ENCODE data around the gene HOXD9. TPM values are rescaled to one million over a fixed set of nuclear protein-coding genes. Genes with fewer than 3 reads are reported as not detected.

Gene HOXD9
- total RNA-seq, 1 donor from 2014 or later = 1.5 TPM

DNA sequence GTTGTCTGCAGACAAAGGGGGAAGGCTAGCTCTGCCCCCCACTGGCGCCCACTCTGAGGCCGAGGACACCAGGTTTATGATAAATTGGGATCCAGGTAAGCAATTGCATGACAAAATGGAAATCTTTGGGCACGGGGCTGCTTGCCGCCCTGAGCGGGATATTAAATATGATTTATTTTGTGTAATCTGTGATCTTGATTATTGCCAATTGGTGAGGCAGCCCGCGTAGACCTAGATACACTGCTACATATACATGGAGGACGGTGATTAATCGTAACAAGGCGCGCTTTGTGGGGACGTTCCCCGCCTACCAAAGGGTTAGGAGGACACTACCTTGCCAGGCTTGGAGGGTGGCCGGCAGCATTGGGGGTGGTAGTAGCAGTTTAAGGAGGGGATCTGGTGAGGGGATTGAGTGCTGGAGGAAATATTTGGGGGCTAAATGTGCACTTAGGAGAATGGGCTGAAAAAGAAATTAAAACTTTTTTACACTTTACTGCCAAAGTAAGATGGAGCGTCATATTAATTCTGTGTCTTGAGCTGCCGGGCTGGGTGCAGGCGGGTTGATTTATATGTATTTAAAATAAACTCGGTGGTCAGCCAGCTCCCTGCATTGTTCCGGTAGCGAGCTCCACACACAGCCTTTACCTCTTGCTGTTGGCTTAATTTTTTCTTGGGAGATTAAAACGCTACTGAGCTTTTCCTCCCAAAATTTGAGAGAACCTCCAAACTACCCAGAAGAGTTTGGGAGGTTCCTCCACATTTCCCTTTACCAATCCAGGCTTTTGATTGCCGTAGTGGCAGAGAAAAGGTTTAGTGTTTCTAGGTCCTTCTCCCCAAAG, 38.7 kb downstream of the HOXD9 start:
- H3K36me3 Mint-ChIP-seq = no peaks in the 10 kb centered on the region
- H3K27me3 Mint-ChIP-seq = peaks cover 93% of the 10 kb centered on the region
- TF ChIP-seq, protein P1, sequence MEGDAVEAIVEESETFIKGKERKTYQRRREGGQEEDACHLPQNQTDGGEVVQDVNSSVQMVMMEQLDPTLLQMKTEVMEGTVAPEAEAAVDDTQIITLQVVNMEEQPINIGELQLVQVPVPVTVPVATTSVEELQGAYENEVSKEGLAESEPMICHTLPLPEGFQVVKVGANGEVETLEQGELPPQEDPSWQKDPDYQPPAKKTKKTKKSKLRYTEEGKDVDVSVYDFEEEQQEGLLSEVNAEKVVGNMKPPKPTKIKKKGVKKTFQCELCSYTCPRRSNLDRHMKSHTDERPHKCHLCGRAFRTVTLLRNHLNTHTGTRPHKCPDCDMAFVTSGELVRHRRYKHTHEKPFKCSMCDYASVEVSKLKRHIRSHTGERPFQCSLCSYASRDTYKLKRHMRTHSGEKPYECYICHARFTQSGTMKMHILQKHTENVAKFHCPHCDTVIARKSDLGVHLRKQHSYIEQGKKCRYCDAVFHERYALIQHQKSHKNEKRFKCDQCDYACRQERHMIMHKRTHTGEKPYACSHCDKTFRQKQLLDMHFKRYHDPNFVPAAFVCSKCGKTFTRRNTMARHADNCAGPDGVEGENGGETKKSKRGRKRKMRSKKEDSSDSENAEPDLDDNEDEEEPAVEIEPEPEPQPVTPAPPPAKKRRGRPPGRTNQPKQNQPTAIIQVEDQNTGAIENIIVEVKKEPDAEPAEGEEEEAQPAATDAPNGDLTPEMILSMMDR (conservative IDR thresholded peaks at IDR 0.05) = no peak
- peak overlapping the region; percentile 88 for H3K4me3 Mint-ChIP-seq
- no peaks in the 10 kb centered on the region for H3K9me3 Mint-ChIP-seq
- peak overlapping the region; percentile 64 for H3K27ac Mint-ChIP-seq
- no peak for DNase-seq (ENCODE audit: extremely low spot score, unreplicated experiment)
- H3K4me1 Mint-ChIP-seq (ENCODE audit: unreplicated experiment) = peaks cover 48% of the 10 kb centered on the region

DNA sequence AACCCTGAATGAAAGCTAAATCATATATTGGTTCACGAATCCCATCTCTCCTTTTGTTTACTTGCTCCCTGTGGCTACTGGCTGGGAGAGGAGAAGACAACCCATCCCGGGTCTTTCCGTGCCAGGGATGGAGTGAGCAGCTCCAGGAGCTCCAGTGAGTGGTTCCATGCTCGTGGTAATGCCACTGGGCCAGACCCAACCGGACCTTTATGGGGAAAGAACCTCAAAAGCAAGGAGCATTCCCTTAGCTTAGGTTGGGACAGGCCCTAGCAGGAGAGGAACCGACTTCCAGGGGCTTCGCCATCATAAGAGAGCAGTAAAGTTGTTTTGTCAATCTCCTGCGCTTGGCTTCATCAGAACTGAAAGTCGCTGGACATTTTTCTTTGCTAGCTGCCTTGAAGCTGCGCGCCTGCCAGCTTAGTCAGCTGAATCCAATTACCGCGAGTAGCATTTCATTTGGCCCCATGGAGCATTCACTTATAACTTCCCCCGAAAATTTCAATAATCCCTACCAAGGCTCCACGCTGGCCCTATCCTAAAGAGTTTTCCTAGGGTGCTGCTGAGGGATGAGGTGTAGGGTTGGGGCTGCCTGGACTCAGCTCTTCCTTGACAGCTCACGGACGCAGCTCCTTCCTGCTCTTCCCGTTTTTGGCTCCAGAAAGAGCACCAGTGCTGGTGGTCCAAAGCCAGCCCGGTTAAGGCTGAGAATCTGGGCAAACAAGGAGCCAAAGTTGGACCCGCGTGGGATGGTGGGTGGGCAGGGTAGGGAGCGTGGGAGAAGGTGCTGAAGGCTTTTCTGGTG, 39.5 kb downstream of the HOXD9 start:
- H3K27ac Mint-ChIP-seq = peak overlapping the region; percentile 64
- H3K9me3 Mint-ChIP-seq = no peaks in the 10 kb centered on the region
- H3K27me3 Mint-ChIP-seq = peaks cover 95% of the 10 kb centered on the region
- peaks cover 51% of the 10 kb centered on the region for H3K4me1 Mint-ChIP-seq (ENCODE audit: unreplicated experiment)
- peak overlapping the region; percentile 88 for H3K4me3 Mint-ChIP-seq
- DNase-seq (ENCODE audit: extremely low spot score, unreplicated experiment) = no peak
- H3K36me3 Mint-ChIP-seq = peaks cover 5% of the 10 kb centered on the region
- TF ChIP-seq, protein P1 (conservative IDR thresholded peaks at IDR 0.05) = no peak

DNA sequence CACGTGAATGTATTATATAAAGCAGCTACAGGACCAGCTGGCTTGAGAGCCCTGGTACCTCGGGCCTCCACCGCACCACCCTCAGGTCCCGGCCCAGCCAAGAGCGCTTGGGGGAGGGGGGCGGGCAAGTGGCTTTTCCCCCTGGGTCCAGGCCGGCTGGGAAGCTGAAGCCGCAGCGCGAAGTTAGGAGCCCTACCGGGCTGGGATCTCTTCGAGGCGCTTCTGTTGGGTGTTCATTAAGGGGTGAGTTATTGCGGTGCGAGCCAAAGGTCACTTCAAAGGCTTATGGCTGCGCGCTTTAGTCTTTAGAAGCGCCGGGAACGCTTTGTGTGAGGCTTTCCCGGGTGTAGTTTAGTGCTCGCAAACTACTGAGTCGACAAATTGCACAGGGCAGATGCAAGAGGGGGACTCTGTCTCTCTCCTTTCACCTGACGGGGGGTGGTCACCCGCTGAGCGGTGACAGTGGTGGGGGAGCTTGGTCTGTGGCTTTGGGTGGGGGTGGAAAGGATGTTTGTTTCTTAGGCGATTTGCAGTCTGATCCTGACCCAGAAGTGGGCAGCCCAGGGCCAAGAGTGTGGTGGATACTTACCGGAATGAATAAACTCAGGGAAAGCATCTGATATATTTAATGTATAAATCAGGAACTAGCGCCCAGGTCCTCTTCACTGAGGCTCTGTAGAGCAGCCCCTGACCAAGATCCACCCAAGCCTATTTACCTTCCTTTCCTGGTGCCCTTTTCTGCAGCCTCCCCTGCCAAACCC, 40.6 kb downstream of the HOXD9 start:
- Mint-ChIP-seq H3K4me3 (peak overlapping the region; percentile 87), H3K27me3 (peaks cover 96% of the 10 kb centered on the region), H3K4me1 (ENCODE audit: unreplicated experiment) (peaks cover 49% of the 10 kb centered on the region), H3K9me3 (no peaks in the 10 kb centered on the region), H3K36me3 (peaks cover 13% of the 10 kb centered on the region), H3K27ac (peak overlapping the region; percentile 89)
- TF ChIP-seq, protein P1 (conservative IDR thresholded peaks at IDR 0.05) = no peak
- no peak for DNase-seq (ENCODE audit: extremely low spot score, unreplicated experiment)

DNA sequence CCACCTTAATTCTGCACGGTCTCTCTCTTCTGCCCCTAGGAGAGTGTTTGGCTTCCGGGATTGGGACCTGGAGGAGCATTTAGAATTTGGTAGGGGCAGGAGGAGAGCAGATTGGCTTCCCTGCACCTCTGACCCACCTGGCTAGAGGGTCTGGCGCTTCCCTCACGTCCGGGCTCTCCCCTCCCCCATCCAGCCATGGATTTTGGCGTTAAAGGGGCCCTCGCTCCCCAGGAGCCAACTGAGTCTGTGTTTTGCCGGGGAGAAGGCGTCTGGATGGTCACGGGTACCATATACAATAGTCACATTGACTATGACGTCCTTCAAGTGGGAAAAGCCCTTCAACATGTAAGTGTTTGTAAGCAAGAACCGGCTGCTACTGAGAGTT, 41.1 kb downstream of the HOXD9 start:
- no peak for DNase-seq (ENCODE audit: extremely low spot score, unreplicated experiment)
- peaks cover 44% of the 10 kb centered on the region for H3K4me1 Mint-ChIP-seq (ENCODE audit: unreplicated experiment)
- TF ChIP-seq, protein P1 (conservative IDR thresholded peaks at IDR 0.05) = no peak
- peaks cover 13% of the 10 kb centered on the region for H3K36me3 Mint-ChIP-seq
- H3K27me3 Mint-ChIP-seq = peaks cover 90% of the 10 kb centered on the region
- peak overlapping the region; percentile 89 for H3K27ac Mint-ChIP-seq
- H3K9me3 Mint-ChIP-seq = no peaks in the 10 kb centered on the region
- peak overlapping the region; percentile 87 for H3K4me3 Mint-ChIP-seq

DNA sequence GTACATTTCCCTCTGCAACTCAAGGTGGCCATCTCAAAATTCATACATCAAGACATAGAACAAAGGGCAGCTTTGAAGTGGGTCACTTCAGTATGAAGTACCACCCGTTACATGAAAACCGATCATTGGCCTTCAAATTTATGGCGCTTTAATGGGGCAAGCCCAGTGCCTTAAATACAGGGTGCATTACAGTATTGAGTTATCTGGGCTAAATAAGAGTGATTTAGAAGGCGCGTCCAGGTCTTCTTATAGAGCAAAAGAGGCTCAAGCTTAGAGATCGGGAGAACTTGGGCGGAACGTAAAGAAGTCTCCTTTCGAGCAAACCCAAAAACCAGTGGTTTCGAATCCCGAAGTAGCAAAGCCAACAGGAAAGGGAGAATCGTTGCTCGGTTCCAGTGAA, 41.7 kb downstream of the HOXD9 start:
- TF ChIP-seq, protein P1 (conservative IDR thresholded peaks at IDR 0.05) = no peak
- Mint-ChIP-seq H3K4me1 (ENCODE audit: unreplicated experiment) (peaks cover 44% of the 10 kb centered on the region), H3K9me3 (no peaks in the 10 kb centered on the region), H3K4me3 (peak overlapping the region; percentile 87), H3K27ac (peak overlapping the region; percentile 89), H3K27me3 (peaks cover 89% of the 10 kb centered on the region), H3K36me3 (peaks cover 13% of the 10 kb centered on the region)
- DNase-seq (ENCODE audit: extremely low spot score, unreplicated experiment) = no peak
